Muscle layer of duodenum (tissue), 2 donors: Measurements from ENCODE around the gene VTA1.

Experiments
- H3K27ac ChIP-seq: one replicate; pipeline ENCODE4 v1.7.0; 2013; ENCODE audit warnings: mild to moderate bottlenecking, low read length
- H3K27me3 ChIP-seq: one replicate; pipeline ENCODE4 v1.7.0; 2013; ENCODE audit warnings: low read depth, mild to moderate bottlenecking, control low read depth, low read length
- H3K36me3 ChIP-seq, 2 donors: one replicate each; pipeline ENCODE4 v1.7.0; 2013; ENCODE audit warnings: low read length in 2 of 2, control low read depth in 1 of 2, mild to moderate bottlenecking in 1 of 2; ENCODE audit not compliant: insufficient read depth in 2 of 2, control insufficient read depth in 1 of 2
- H3K4me1 ChIP-seq, 2 donors: one replicate each; pipeline ENCODE4 v1.7.0; 2013; ENCODE audit warnings: low read length in 2 of 2, mild to moderate bottlenecking in 2 of 2, control low read depth in 1 of 2, moderate library complexity in 1 of 2; ENCODE audit not compliant: insufficient read depth in 2 of 2, control insufficient read depth in 1 of 2
- H3K4me3 ChIP-seq, 2 donors: one replicate each; pipeline ENCODE4 v1.7.0; 2013; ENCODE audit warnings: low read length in 2 of 2, low read depth in 1 of 2, mild to moderate bottlenecking in 1 of 2
- H3K9me3 ChIP-seq, 2 donors: one replicate each; pipeline ENCODE4 v1.7.0; 2013; ENCODE audit warnings: low read length in 2 of 2, control low read depth in 1 of 2, mild to moderate bottlenecking in 1 of 2; ENCODE audit not compliant: control insufficient read depth in 1 of 2
- donor health status: healthy.

The VTA1 gene

DNA sequence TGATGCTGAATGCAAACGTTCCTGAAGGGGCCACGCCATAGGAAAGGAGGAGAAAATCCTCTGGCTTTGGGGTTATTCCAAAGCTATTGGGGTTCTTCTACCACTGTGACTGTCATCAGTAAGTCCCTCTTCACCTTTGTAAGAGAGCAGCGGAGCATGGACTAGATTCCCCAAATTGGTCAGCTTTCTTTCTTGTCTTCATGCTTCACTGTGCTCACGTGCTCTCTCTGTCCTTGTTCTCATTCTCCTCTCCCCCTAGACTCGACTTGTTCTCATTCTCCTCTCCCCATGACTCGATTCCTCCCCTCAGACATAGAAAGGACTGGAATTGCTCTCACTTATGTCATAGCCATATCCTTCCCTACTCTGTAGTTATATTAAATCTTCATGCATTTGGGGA, 99.9 kb downstream of the VTA1 start:
- Histone ChIP-seq H3K4me3 (no peak overlapping the region), H3K27me3 (no peaks in the 10 kb centered on the region), H3K27ac (no peak overlapping the region), H3K9me3 (no peaks in the 10 kb centered on the region), H3K36me3 (no peaks in the 10 kb centered on the region), H3K4me1 (no peaks in the 10 kb centered on the region)

DNA sequence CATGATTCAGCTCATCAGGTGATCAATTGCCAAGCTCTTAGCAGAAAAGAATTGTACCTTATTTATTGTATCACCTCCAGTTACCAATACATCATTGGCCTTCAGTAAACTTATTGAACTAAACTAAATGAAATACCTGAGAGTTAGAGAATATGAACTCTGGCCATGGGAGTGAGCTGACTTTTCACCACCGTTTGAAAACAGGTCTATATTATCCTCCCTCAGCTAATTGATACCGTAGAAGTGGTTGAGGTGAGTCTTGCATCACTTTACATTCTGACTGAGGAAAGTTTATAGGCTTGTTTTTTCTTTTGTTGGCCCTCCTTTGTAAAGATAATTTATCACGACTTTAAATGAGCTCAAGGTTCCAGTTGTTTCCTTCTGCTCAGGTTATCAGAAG, 102.2 kb downstream of the VTA1 start:
- no peaks in the 10 kb centered on the region for H3K27me3 ChIP-seq
- no peaks in the 10 kb centered on the region for H3K4me1 ChIP-seq
- no peaks in the 10 kb centered on the region for H3K36me3 ChIP-seq
- H3K4me3 ChIP-seq = no peak overlapping the region
- no peaks in the 10 kb centered on the region for H3K9me3 ChIP-seq
- H3K27ac ChIP-seq = no peak overlapping the region

DNA sequence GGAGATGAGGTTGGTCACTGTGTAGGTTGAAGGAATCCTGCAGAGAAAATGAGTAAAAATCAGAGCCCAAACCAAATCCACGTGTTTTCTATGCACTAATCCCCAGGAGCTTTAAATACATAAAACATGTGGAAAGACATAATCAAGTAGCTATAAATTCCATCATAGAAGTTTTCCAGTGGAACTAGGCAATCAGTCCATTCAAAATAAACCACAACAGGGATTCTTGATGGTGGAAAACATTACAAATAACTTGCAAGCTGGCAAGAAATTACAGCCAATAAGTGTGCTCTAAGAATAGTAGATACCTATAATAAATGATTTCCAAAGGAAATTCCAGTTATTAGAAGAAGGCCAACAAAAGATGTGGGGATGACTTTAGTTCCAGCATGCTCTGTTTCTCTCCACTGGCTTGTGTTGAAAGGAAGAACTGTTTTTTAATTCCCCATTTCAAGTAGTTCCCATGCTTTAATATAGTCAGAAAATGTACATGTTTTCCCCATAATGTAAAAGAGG, 104.9 kb downstream of the VTA1 start:
- Histone ChIP-seq H3K9me3 (no peaks in the 10 kb centered on the region), H3K4me1 (peaks cover 0 to 10% of the 10 kb centered on the region in 2 donors), H3K27ac (no peak overlapping the region), H3K4me3 (no peak overlapping the region), H3K36me3 (no peaks in the 10 kb centered on the region), H3K27me3 (no peaks in the 10 kb centered on the region)

DNA sequence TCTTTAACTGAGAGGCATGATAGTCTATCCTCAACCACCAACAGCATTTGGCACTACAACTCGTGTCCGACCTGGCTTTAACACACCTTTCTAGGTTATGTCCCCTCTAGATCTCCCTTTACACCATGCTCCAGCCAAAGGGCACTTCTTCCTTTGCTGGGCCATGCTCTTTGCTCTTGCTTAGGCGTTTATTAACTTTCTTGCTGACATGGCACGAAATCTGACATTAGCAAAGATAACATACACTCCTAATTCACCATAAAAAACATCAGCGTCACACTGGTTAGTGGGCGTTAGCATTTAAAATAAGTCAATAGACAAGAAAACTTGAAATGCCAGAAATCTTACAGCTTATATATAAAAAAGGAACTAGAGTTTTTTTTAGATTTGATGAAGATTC, 107.5 kb downstream of the VTA1 start:
- Histone ChIP-seq H3K9me3 (no peaks in the 10 kb centered on the region), H3K4me1 (peaks cover 0 to 10% of the 10 kb centered on the region in 2 donors), H3K4me3 (no peak overlapping the region), H3K27ac (no peak overlapping the region), H3K36me3 (no peaks in the 10 kb centered on the region), H3K27me3 (no peaks in the 10 kb centered on the region)

- Histone ChIP-seq H3K27ac (no peak overlapping the region), H3K4me1 (peaks cover 0 to 10% of the 10 kb centered on the region in 2 donors), H3K9me3 (no peaks in the 10 kb centered on the region), H3K4me3 (no peak overlapping the region), H3K27me3 (no peaks in the 10 kb centered on the region), H3K36me3 (no peaks in the 10 kb centered on the region)
Measured at GRCh38 chr6:142255785-142256184, 108.7 kb downstream of the VTA1 start.

DNA sequence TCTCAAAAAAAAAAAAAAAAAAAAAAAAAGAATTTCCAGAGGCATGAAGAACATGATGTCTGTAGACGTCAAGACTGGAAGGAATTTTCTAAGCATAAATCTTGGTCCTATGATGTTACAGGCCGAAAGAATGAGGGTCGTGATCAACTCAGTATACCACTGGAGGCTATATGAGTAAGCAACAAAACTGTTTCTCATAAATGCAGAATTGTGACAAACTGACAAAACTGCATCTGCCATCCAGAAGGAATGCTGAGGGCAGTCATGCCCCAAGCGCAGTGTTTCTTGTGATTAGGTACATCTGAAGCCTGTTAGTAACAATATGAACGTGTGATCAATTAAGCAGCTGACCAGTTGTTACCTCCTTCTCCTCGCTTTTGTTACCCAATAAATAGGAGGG, 111.2 kb downstream of the VTA1 start:
- Histone ChIP-seq H3K4me1 (peaks cover 0 to 10% of the 10 kb centered on the region in 2 donors), H3K27me3 (no peaks in the 10 kb centered on the region), H3K9me3 (no peaks in the 10 kb centered on the region), H3K27ac (no peak overlapping the region), H3K36me3 (no peaks in the 10 kb centered on the region), H3K4me3 (no peak overlapping the region)

DNA sequence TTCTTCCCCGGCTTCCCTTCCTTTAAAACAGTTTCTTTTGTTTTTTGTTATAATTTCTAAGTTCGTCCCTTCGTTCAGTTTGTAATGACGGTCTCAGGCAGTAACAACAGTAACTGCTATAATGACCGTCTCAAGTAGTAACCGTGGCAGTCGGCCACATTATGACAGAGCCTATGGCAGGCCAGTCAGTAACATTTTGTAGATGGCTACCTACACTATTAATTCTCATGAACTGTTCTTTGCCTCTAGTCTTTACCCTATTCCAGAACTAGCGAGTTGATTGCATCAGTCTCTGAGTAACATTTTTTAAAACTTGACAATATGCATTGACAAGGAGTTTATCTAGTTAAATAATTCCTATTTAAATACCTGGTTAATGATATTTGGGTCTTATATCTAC, 111.7 kb downstream of the VTA1 start:
- Histone ChIP-seq H3K9me3 (no peaks in the 10 kb centered on the region), H3K36me3 (no peaks in the 10 kb centered on the region), H3K27me3 (no peaks in the 10 kb centered on the region), H3K4me1 (peaks cover 0 to 10% of the 10 kb centered on the region in 2 donors), H3K27ac (no peak overlapping the region), H3K4me3 (no peak overlapping the region)

- Histone ChIP-seq H3K27me3 (no peaks in the 10 kb centered on the region), H3K9me3 (no peaks in the 10 kb centered on the region), H3K36me3 (no peaks in the 10 kb centered on the region), H3K4me3 (no peak overlapping the region), H3K4me1 (peaks cover 0 to 8% of the 10 kb centered on the region in 2 donors), H3K27ac (no peak overlapping the region)
Measured at GRCh38 chr6:142260748-142261147, 113.7 kb downstream of the VTA1 start.

- no peaks in the 10 kb centered on the region for H3K36me3 ChIP-seq
- no peak overlapping the region for H3K27ac ChIP-seq
- H3K4me1 ChIP-seq = no peaks in the 10 kb centered on the region
- no peaks in the 10 kb centered on the region for H3K27me3 ChIP-seq
- no peak overlapping the region for H3K4me3 ChIP-seq
- H3K9me3 ChIP-seq = no peaks in the 10 kb centered on the region
Measured at GRCh38 chr6:142262231-142262630, 115.2 kb downstream of the VTA1 start.

DNA sequence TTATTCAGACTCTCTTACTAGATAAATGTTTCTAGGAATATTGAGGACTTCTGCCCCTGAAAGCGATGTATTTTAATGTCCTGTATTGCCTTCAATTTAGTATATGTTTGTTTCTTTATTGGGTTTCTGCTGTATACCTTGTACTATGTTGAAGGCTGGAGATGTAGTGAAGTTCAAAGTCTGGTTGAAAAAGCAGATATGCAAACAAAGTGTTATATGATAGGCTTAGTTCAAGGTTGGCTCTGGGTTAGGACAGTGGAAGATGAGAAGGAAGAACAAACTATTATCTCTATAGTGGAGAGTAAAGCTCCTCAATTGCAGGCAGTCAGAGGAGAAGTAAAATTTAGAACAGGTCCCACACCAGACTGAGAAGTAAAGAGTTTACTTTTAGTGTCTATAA, 118.4 kb downstream of the VTA1 start:
- H3K36me3 ChIP-seq = no peaks in the 10 kb centered on the region
- no peaks in the 10 kb centered on the region for H3K9me3 ChIP-seq
- H3K27ac ChIP-seq = no peak overlapping the region
- no peaks in the 10 kb centered on the region for H3K27me3 ChIP-seq
- H3K4me3 ChIP-seq = no peak overlapping the region
- no peaks in the 10 kb centered on the region for H3K4me1 ChIP-seq

DNA sequence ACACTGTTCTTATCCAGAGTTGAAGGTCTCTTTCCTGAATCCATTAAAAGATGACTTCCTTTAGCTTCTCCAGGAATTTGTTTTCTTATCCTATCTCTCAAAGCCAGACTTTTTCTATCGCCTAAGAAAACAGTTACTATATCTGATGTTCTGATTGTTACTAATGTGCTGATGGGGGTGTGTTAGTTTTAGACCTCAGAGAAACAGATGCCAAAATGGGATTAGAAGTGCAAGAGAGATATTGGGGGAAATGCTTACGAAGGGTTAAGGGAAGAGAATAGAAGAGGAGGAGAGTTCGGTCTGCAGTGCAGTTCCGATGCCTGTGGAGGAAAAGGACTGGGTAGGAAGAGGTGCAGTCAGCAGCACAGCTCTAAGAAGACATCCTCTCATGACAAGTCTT, 119.0 kb downstream of the VTA1 start:
- Histone ChIP-seq H3K27me3 (no peaks in the 10 kb centered on the region), H3K36me3 (no peaks in the 10 kb centered on the region), H3K4me3 (no peak overlapping the region), H3K27ac (no peak overlapping the region), H3K4me1 (no peaks in the 10 kb centered on the region), H3K9me3 (no peaks in the 10 kb centered on the region)

- Histone ChIP-seq H3K27ac (no peak overlapping the region), H3K9me3 (no peaks in the 10 kb centered on the region), H3K4me3 (no peak overlapping the region), H3K27me3 (no peaks in the 10 kb centered on the region), H3K36me3 (no peaks in the 10 kb centered on the region), H3K4me1 (no peaks in the 10 kb centered on the region)
Measured at GRCh38 chr6:142271476-142271875, 124.4 kb downstream of the VTA1 start.
